ENCODE data around the gene INTS14.

INTS14 gene

DNA sequence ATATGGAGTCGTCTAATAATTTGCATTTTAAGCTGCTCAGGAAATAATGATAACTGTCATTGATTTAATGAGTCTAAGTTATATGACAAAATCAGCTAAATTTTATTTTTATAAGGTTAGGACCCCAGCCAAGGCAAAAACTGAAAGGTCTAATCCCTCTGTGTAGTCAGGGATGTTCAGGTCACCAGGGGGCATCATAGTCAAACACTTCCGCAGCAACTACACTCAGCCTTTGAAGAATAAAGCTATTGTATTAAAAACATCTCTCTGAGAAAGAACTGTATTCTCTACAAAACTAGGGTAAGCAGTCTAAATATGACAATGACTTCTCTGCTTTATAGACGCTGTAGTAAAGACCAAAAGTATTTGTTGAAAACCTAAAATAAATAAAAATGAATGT lies 15.0 kb downstream of the INTS14 start:
- Histone ChIP-seq H3K27me3 (ENCODE audit: insufficient read depth, poor library complexity, severe bottlenecking) (no peaks in the 10 kb centered on the region), H3K27ac (replicated peaks) (no peak overlapping the region), H3K4me3 (replicated peaks; ENCODE audit: insufficient read depth, low read length) (no peak overlapping the region)
- TF ChIP-seq CTCF (IDR thresholded peaks at IDR 0.05; ENCODE audit: insufficient read depth, low read length) = no peak
- no peak for TF ChIP-seq GABPA (IDR thresholded peaks at IDR 0.05; ENCODE audit: low read depth)
- TF ChIP-seq, protein P1, sequence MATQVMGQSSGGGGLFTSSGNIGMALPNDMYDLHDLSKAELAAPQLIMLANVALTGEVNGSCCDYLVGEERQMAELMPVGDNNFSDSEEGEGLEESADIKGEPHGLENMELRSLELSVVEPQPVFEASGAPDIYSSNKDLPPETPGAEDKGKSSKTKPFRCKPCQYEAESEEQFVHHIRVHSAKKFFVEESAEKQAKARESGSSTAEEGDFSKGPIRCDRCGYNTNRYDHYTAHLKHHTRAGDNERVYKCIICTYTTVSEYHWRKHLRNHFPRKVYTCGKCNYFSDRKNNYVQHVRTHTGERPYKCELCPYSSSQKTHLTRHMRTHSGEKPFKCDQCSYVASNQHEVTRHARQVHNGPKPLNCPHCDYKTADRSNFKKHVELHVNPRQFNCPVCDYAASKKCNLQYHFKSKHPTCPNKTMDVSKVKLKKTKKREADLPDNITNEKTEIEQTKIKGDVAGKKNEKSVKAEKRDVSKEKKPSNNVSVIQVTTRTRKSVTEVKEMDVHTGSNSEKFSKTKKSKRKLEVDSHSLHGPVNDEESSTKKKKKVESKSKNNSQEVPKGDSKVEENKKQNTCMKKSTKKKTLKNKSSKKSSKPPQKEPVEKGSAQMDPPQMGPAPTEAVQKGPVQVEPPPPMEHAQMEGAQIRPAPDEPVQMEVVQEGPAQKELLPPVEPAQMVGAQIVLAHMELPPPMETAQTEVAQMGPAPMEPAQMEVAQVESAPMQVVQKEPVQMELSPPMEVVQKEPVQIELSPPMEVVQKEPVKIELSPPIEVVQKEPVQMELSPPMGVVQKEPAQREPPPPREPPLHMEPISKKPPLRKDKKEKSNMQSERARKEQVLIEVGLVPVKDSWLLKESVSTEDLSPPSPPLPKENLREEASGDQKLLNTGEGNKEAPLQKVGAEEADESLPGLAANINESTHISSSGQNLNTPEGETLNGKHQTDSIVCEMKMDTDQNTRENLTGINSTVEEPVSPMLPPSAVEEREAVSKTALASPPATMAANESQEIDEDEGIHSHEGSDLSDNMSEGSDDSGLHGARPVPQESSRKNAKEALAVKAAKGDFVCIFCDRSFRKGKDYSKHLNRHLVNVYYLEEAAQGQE (IDR thresholded peaks at IDR 0.05; ENCODE audit: insufficient replicate concordance, low read depth) = no peak
- DNase-seq (ENCODE audit: low read depth in 1 of 2, low spot score in 1 of 2) = no peak

GRCh38 chr15:65587094-65587493 lies 23.8 kb downstream of the INTS14 start:
- H3K27me3 ChIP-seq (ENCODE audit: insufficient read depth, poor library complexity, severe bottlenecking) = no peaks in the 10 kb centered on the region
- H3K4me3 ChIP-seq (replicated peaks; ENCODE audit: insufficient read depth, low read length) = no peak overlapping the region
- no peak for TF ChIP-seq POLR2AphosphoS5 (IDR thresholded peaks at IDR 0.05; ENCODE audit: low read depth)
- TF ChIP-seq, protein P1 (IDR thresholded peaks at IDR 0.05; ENCODE audit: insufficient replicate concordance, low read depth) = no peak
- no peak for TF ChIP-seq SPI1 (IDR thresholded peaks at IDR 0.05; ENCODE audit: borderline replicate concordance, low read depth)
- TF ChIP-seq CTCF (IDR thresholded peaks at IDR 0.05; ENCODE audit: insufficient read depth, low read length) = no peak
- TF ChIP-seq GABPA (IDR thresholded peaks at IDR 0.05; ENCODE audit: low read depth) = no peak
- H3K27ac ChIP-seq (replicated peaks) = no peak overlapping the region
- no peak for DNase-seq (ENCODE audit: low read depth in 1 of 2, low spot score in 1 of 2)

DNA sequence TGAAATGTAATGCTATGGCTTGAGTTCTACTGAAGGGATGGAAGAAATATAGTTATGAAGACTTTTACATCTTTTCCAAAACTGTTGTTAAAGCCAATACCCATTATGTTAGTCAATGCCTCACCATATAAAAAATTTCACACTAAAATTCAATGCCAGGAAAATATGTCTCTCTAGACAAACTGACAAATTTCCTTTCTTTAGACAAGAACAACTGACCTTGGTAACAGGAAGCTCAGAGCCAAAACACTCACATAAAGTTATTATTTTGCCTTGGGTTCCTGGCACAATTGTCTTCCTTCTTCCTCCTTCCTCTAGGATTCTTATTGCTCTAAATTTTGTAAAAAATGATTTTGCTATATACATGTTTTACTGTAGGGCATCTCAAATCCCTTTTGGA lies 26.7 kb downstream of the INTS14 start:
- TF ChIP-seq CTCF (IDR thresholded peaks at IDR 0.05; ENCODE audit: insufficient read depth, low read length) = no peak
- TF ChIP-seq POLR2AphosphoS5 (IDR thresholded peaks at IDR 0.05; ENCODE audit: low read depth) = no peak
- TF ChIP-seq, protein P1 (IDR thresholded peaks at IDR 0.05; ENCODE audit: insufficient replicate concordance, low read depth) = no peak
- no peak for TF ChIP-seq SPI1 (IDR thresholded peaks at IDR 0.05; ENCODE audit: borderline replicate concordance, low read depth)
- Histone ChIP-seq H3K27ac (replicated peaks) (no peak overlapping the region), H3K27me3 (ENCODE audit: insufficient read depth, poor library complexity, severe bottlenecking) (no peaks in the 10 kb centered on the region), H3K4me3 (replicated peaks; ENCODE audit: insufficient read depth, low read length) (no peak overlapping the region)
- no peak for DNase-seq (ENCODE audit: low read depth in 1 of 2, low spot score in 1 of 2)
